HG03159 (cell line): Measurements from ENCODE around the gene NUDCD2.

Source experiments
- ATAC-seq: cut with Tn5 transposase; IDR thresholded peaks from one replicate; pipeline ENCODE4 v1.9.1; 2021; ENCODE audit warnings: mild to moderate bottlenecking, moderate library complexity; ENCODE audit not compliant: unreplicated experiment

Gene NUDCD2

GRCh38 chr5:163459819-163460561, at the start of gene NUDCD2:
NUDCD2 (minus strand) TSS chr5:163460102; CDS start chr5:163460050, 52 bp downstream.
- ATAC-seq: peak; percentile 82

- ATAC-seq: no peak
Observed at GRCh38 chr5:163509291-163509951, 49.5 kb upstream of the NUDCD2 start.

GRCh38 chr5:163508753-163509152, 48.9 kb upstream of the NUDCD2 start:
- no peak for ATAC-seq

- ATAC-seq: no peak
Observed at GRCh38 chr5:163506726-163507125, 46.8 kb upstream of the NUDCD2 start.

GRCh38 chr5:163506095-163506457, 46.2 kb upstream of the NUDCD2 start:
- ATAC-seq: peak; percentile 22

- peak; percentile 93 for ATAC-seq
Observed at GRCh38 chr5:163505368-163506094, 45.6 kb upstream of the NUDCD2 start, which contains the start of gene MAT2B. MAT2B (plus strand) TSS chr5:163505619; CDS start chr5:163505687, 68 bp downstream.

- ATAC-seq: no peak
Observed at GRCh38 chr5:163505049-163505367, 45.1 kb upstream of the NUDCD2 start.

GRCh38 chr5:163504079-163504931, 44.4 kb upstream of the NUDCD2 start:
- ATAC-seq: no peak

- ATAC-seq: no peak
Observed at GRCh38 chr5:163503106-163504078, 43.5 kb upstream of the NUDCD2 start.

- ATAC-seq: no peak
Observed at GRCh38 chr5:163502521-163502920, 42.6 kb upstream of the NUDCD2 start.

GRCh38 chr5:163498886-163499285, 39.0 kb upstream of the NUDCD2 start:
- no peak for ATAC-seq

GRCh38 chr5:163497315-163497714, 37.4 kb upstream of the NUDCD2 start:
- ATAC-seq: no peak

- no peak for ATAC-seq
Observed at GRCh38 chr5:163496286-163496685, 36.4 kb upstream of the NUDCD2 start.

GRCh38 chr5:163489745-163490075, 29.8 kb upstream of the NUDCD2 start:
- no peak for ATAC-seq

- ATAC-seq: no peak
Observed at GRCh38 chr5:163489055-163489744, 29.3 kb upstream of the NUDCD2 start.

- ATAC-seq: no peak
Observed at GRCh38 chr5:163478982-163479271, 19.0 kb upstream of the NUDCD2 start.

GRCh38 chr5:163478126-163478981, 18.5 kb upstream of the NUDCD2 start:
- no peak for ATAC-seq

GRCh38 chr5:163475411-163475810, 15.5 kb upstream of the NUDCD2 start:
- no peak for ATAC-seq
